ENCODE results near the gene GARNL3. TPM values are rescaled to one million over a fixed set of nuclear protein-coding genes. Genes with fewer than 3 reads are reported as not detected.

GARNL3 gene
- total RNA-seq, 1 donor from 2014 or later, result 8.0 TPM

DNA sequence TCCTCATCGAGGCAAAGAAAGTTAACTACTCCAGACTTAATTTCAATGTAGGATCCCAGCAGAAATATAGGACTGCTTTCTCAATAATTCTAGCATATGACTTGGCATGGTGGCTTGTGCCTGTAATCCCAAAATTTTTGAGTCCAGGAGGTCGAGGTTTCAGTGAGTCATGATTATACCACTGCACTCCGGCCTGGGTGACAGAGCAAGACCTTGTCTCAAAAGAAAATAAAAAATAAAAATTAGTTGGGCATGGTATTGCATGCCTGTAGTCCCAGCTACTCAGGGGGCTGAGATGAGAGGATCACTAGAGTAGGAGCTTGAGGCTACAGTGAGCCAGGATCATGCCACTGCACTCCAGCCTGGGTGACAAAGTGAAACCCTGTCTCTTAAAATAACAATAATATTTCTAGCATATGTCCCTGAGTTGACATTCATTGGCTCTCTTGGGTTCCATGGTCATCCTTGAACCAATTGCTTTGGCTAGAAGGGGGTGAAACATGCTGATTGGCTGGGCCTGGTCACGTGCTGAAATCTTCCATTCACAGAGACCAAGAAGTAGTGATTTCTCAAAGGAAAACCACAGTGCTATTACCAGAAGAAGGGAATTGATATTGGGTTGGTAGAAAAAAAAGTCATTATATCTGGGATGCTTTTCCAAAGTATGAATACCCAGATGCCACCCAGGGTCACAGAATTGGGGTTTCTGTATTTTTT lies 31.6 kb upstream of the GARNL3 start:
- H3K27ac ChIP-seq, result no peak overlapping the region

GRCh38 chr9:127233550-127233949 lies 31.0 kb upstream of the GARNL3 start:
- intact Hi-C loops (cut with DNase I), result no loop called here
- no peak for ATAC-seq

More for the DNA sequence above, 31.6 kb upstream of the GARNL3 start:
- intact Hi-C loops (cut with DNase I), result no loop called here
- Histone ChIP-seq H3K27me3 (no peaks in the 10 kb centered on the region), H3K4me1 (no peaks in the 10 kb centered on the region), H3K36me3 (no peaks in the 10 kb centered on the region), H3K9me3 (no peaks in the 10 kb centered on the region), H3K4me3 (no peak overlapping the region)
- DNase-seq (no peak), ATAC-seq (no peak)
- TF ChIP-seq CTCF (IDR thresholded peaks at IDR 0.05), result no peak

DNA sequence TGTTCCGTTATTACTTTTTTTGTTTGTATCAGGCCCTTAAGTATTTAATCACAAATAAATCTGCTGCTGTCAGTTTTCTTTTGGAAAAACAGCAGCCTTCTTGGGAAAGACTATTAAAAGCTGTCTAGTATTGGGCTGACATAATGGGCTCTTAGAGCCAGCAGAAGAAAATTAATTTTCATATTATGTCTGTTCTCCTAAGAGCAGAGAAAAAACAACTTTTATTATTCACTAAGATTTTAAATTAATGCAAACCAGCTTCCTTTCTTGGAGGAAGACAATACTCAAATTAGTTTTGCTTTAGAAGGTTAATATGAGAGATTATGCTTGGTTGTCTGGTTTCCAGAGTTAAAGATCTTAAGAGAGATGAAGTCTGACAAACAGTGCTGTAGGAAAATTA lies 30.6 kb upstream of the GARNL3 start:
- ATAC-seq (no peak), DNase-seq (no peak)
- no peak overlapping the region for H3K4me3 ChIP-seq
- no peaks in the 10 kb centered on the region for H3K36me3 ChIP-seq
- H3K27ac ChIP-seq, result no peak overlapping the region
- no peaks in the 10 kb centered on the region for H3K9me3 ChIP-seq
- intact Hi-C loops (cut with DNase I), result no loop called here
- no peaks in the 10 kb centered on the region for H3K27me3 ChIP-seq
- no peak for TF ChIP-seq CTCF (IDR thresholded peaks at IDR 0.05)
- no peaks in the 10 kb centered on the region for H3K4me1 ChIP-seq

More at GRCh38 chr9:127233550-127233949, 31.0 kb upstream of the GARNL3 start:
- H3K4me1 ChIP-seq, result no peaks in the 10 kb centered on the region
- DNase-seq, result no peak
- TF ChIP-seq CTCF (IDR thresholded peaks at IDR 0.05), result no peak
- H3K4me3 ChIP-seq, result no peak overlapping the region
- no peaks in the 10 kb centered on the region for H3K36me3 ChIP-seq
- no peaks in the 10 kb centered on the region for H3K27me3 ChIP-seq
- H3K9me3 ChIP-seq, result no peaks in the 10 kb centered on the region
- H3K27ac ChIP-seq, result no peak overlapping the region

GRCh38 chr9:127237801-127238200 lies 26.8 kb upstream of the GARNL3 start:
- DNase-seq (no peak), ATAC-seq (no peak)
- Histone ChIP-seq H3K4me3 (no peak overlapping the region), H3K27ac (no peak overlapping the region), H3K4me1 (no peaks in the 10 kb centered on the region), H3K36me3 (no peaks in the 10 kb centered on the region), H3K9me3 (no peaks in the 10 kb centered on the region), H3K27me3 (no peaks in the 10 kb centered on the region)
- intact Hi-C loops (cut with DNase I), result no loop called here
- TF ChIP-seq CTCF (IDR thresholded peaks at IDR 0.05), result no peak

GRCh38 chr9:127241354-127241753 lies 23.2 kb upstream of the GARNL3 start:
- DNase-seq (no peak), ATAC-seq (no peak)
- H3K27ac ChIP-seq, result no peak overlapping the region
- no peak for TF ChIP-seq CTCF (IDR thresholded peaks at IDR 0.05)
- H3K36me3 ChIP-seq, result no peaks in the 10 kb centered on the region
- intact Hi-C loops (cut with DNase I), result no loop called here
- no peak overlapping the region for H3K4me3 ChIP-seq
- no peaks in the 10 kb centered on the region for H3K27me3 ChIP-seq
- no peaks in the 10 kb centered on the region for H3K9me3 ChIP-seq
- no peaks in the 10 kb centered on the region for H3K4me1 ChIP-seq
